Hepatocyte (in vitro differentiated cells): ENCODE results near the gene NPFFR2. TPM values are rescaled to one million over a fixed set of nuclear protein-coding genes. Genes with fewer than 3 reads are reported as not detected.

Experiments
- DNase-seq: peaks from one replicate; pipeline ENCODE4 v3.0.0-alpha.2; 2016; ENCODE audit warnings: low spot score
- H2AFZ ChIP-seq: fragments of 200-600 bp; sonication (generic); 2 replicates; pipeline ENCODE4 v1.6.0; 2016; ENCODE audit warnings: antibody characterized with exemption, mild to moderate bottlenecking
- H3K27ac ChIP-seq: fragments of 200-600 bp; sonication (generic); 2 replicates; pipeline ENCODE4 v1.5.1; 2016; ENCODE audit warnings: mild to moderate bottlenecking
- H3K27me3 ChIP-seq: fragments of 200-600 bp; sonication (generic); 2 replicates; pipeline ENCODE4 v1.6.1; 2016
- H3K36me3 ChIP-seq: fragments of 200-600 bp; sonication (generic); replicated peaks from 2 replicates; pipeline ENCODE4 v1.5.1; 2016; ENCODE audit warnings: low read depth; ENCODE audit not compliant: insufficient read depth
- H3K4me1 ChIP-seq: fragments of 200-600 bp; sonication (generic); 2 replicates; pipeline ENCODE4 v1.5.1; 2016; ENCODE audit warnings: mild to moderate bottlenecking, moderate library complexity; ENCODE audit not compliant: insufficient read depth
- H3K4me2 ChIP-seq: fragments of 200-600 bp; sonication (generic); 2 replicates; pipeline ENCODE4 v1.6.0; 2016
- H3K4me3 ChIP-seq: fragments of 200-600 bp; sonication (generic); 2 replicates; pipeline ENCODE4 v1.5.1; 2016; ENCODE audit warnings: mild to moderate bottlenecking
- H3K79me2 ChIP-seq: fragments of 200-600 bp; sonication (generic); 2 replicates; pipeline ENCODE4 v1.6.0; 2017; ENCODE audit warnings: mild to moderate bottlenecking
- H3K9me2 ChIP-seq: fragments of 200-600 bp; sonication (generic); replicated peaks from 2 replicates; pipeline ENCODE4 v1.6.0; 2017; ENCODE audit warnings: mild to moderate bottlenecking; ENCODE audit not compliant: insufficient read depth
- H3K9me3 ChIP-seq: fragments of 200-600 bp; sonication (generic); 2 replicates; pipeline ENCODE4 v1.5.1; 2016; ENCODE audit warnings: low read depth, mild to moderate bottlenecking
- H4K20me1 ChIP-seq: fragments of 200-600 bp; sonication (generic); 2 replicates; pipeline ENCODE4 v1.6.0; 2016; ENCODE audit warnings: mild to moderate bottlenecking; ENCODE audit not compliant: insufficient read depth, poor library complexity, severe bottlenecking
- CTCF ChIP-seq: fragments of 200-600 bp; sonication (generic); IDR thresholded peaks from 2 replicates; pipeline ENCODE4 v1.5.1; 2016; ENCODE audit warnings: antibody characterized with exemption, mild to moderate bottlenecking; ENCODE audit not compliant: poor library complexity
- EZH2 ChIP-seq: fragments of 200-600 bp; sonication (generic); IDR thresholded peaks from 2 replicates; pipeline ENCODE4 v1.6.1; 2016; ENCODE audit warnings: antibody characterized with exemption, mild to moderate bottlenecking, borderline replicate concordance
- EZH2phosphoT487 ChIP-seq: fragments of 200-600 bp; sonication (generic); IDR thresholded peaks from one replicate; pipeline ENCODE4 v1.6.1; 2018; ENCODE audit warnings: antibody characterized with exemption, mild to moderate bottlenecking, low read depth, moderate library complexity; ENCODE audit not compliant: unreplicated experiment, severe bottlenecking
- WGBS: methylation state at CpG from one replicate; pipeline ENCODE4 v1.1.6; 2016; ENCODE audit warnings: low lambda C conversion rate; ENCODE audit errors: missing lambda C conversion rate; 5-methylcytosine and 5-hydroxymethylcytosine counted together
- polyA plus RNA-seq: library from polyadenylated mRNA; unstranded; fragments of >200 nt; fragmentation: Nextera tagmentation; extraction: Ambion mirVana; gene quantifications from 2 replicates; pipeline ENCODE4 v1.2.1, GENCODE V29; 2016
- total RNA-seq: library from RNA; depleted of rRNA; stranded (reverse); fragments of >200 nt; gene quantifications from 2 replicates; pipeline ENCODE4 v1.2.3, GENCODE V29; 2014

The NPFFR2 gene
- total and polyA plus RNA-seq, 2 experiments from 2014 or later, result 2.0 to 2.9 TPM

- H3K27ac ChIP-seq, result no peak overlapping the region
- no peaks in the 10 kb centered on the region for H3K9me2 ChIP-seq
- no peaks in the 10 kb centered on the region for H3K27me3 ChIP-seq
- WGBS, result 88% methylated on average over 3 of the region's 3 CpGs
- H3K4me1 ChIP-seq, result no peaks in the 10 kb centered on the region
- TF ChIP-seq CTCF, result no peak
- TF ChIP-seq EZH2phosphoT487, result no peak
- no peak for TF ChIP-seq EZH2
- H4K20me1 ChIP-seq, result no peaks in the 10 kb centered on the region
- H2AFZ ChIP-seq, result no peak overlapping the region
- no peak overlapping the region for H3K4me2 ChIP-seq
- no peaks in the 10 kb centered on the region for H3K9me3 ChIP-seq
- no peaks in the 10 kb centered on the region for H3K36me3 ChIP-seq
- no peaks in the 10 kb centered on the region for H3K79me2 ChIP-seq
- H3K4me3 ChIP-seq, result no peak overlapping the region
- DNase-seq, result no peak
These were observed 12.1 kb upstream of the NPFFR2 start for GRCh38 chr4:72019688-72020087.

DNA sequence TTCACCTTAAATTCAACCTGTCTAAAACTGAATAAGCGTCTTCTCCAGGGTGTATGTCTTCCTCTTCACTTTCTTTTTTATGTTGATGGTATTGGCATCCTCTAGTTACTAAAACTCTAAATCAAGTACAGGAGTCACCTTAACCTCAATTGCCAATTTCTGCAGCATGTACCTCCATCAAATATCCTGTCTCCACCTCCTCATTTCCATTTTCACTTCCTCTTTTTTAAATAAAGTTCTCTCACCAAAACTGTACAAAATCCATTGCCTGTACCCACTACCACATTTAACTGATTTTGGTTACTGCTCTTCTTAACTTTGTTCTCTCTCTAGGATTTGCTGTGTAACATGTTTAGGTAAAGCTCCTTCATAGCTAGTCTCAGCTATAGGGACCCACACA lies 9.2 kb upstream of the NPFFR2 start:
- Histone ChIP-seq H3K36me3 (no peaks in the 10 kb centered on the region), H3K27me3 (no peaks in the 10 kb centered on the region), H3K79me2 (no peaks in the 10 kb centered on the region), H3K4me1 (no peaks in the 10 kb centered on the region), H4K20me1 (no peaks in the 10 kb centered on the region), H3K9me2 (no peaks in the 10 kb centered on the region), H3K9me3 (no peaks in the 10 kb centered on the region), H2AFZ (no peak overlapping the region), H3K4me2 (no peak overlapping the region), H3K4me3 (no peak overlapping the region), H3K27ac (no peak overlapping the region)
- TF ChIP-seq EZH2 (no peak), EZH2phosphoT487 (no peak), CTCF (no peak)
- WGBS, result 88% methylated on average over 1 of the region's 1 CpG
- DNase-seq, result no peak

GRCh38 chr4:72055566-72055965 lies 23.8 kb downstream of the NPFFR2 start:
- TF ChIP-seq EZH2phosphoT487 (no peak), CTCF (no peak), EZH2 (no peak)
- Histone ChIP-seq H3K27me3 (no peaks in the 10 kb centered on the region), H3K27ac (no peak overlapping the region), H3K4me1 (no peaks in the 10 kb centered on the region), H3K9me3 (no peaks in the 10 kb centered on the region), H3K4me3 (no peak overlapping the region), H3K9me2 (no peaks in the 10 kb centered on the region), H3K4me2 (no peak overlapping the region), H3K36me3 (no peaks in the 10 kb centered on the region), H3K79me2 (no peaks in the 10 kb centered on the region), H2AFZ (no peak overlapping the region), H4K20me1 (no peaks in the 10 kb centered on the region)
- no peak for DNase-seq

- TF ChIP-seq EZH2phosphoT487 (no peak), CTCF (no peak), EZH2 (no peak)
- H3K4me2 ChIP-seq, result no peak overlapping the region
- no peaks in the 10 kb centered on the region for H3K36me3 ChIP-seq
- 72% methylated on average over 2 of the region's 2 CpGs for WGBS
- H3K27me3 ChIP-seq, result no peaks in the 10 kb centered on the region
- H3K27ac ChIP-seq, result no peak overlapping the region
- H4K20me1 ChIP-seq, result no peaks in the 10 kb centered on the region
- H3K4me1 ChIP-seq, result no peaks in the 10 kb centered on the region
- no peak overlapping the region for H2AFZ ChIP-seq
- no peak overlapping the region for H3K4me3 ChIP-seq
- no peaks in the 10 kb centered on the region for H3K9me2 ChIP-seq
- no peaks in the 10 kb centered on the region for H3K9me3 ChIP-seq
- DNase-seq, result no peak
- H3K79me2 ChIP-seq, result no peaks in the 10 kb centered on the region
These were observed 31.9 kb downstream of the NPFFR2 start for GRCh38 chr4:72063726-72064125.
